Measurements from ENCODE around the gene LLGL1.

Gene LLGL1

DNA sequence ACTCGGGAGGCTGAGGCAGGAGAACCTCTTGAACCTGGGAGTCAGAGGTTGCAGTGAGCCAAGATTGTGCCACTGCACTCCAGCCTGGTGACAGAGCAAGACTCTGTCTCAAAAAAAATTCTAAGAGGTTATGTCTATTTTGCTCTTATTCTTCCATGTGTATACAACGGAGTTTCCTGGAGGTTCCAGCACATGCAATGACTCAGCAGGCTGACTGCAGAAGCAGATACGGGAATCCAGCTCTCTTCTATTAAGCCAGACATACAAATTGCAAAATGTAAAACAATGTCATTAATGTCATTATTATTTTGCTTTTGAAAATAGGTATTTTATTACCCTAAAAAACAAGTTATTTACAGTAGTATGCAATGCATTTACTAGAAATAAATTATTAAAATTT is 53.4 kb downstream of the LLGL1 start:
- no peak for DNase-seq

DNA sequence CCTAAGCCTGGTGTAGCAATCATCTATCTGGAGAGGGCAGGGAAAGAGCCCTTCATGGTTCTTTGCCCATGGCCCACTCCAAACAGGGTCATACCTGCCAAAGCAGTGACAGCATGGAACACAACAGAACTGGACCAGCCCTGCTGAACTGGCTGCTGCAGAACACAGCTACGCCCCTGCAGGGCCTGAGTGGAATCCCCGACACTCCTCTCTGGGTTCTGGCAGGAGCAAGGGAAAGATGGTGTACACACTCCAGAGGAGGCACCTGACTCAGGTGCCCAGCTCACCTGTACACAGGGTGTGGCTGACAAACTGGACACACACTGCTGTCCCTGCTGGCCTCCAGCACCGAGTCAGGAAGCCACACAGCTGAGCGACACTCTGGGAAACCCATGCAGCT is 54.8 kb downstream of the LLGL1 start:
- no peak for DNase-seq

DNA sequence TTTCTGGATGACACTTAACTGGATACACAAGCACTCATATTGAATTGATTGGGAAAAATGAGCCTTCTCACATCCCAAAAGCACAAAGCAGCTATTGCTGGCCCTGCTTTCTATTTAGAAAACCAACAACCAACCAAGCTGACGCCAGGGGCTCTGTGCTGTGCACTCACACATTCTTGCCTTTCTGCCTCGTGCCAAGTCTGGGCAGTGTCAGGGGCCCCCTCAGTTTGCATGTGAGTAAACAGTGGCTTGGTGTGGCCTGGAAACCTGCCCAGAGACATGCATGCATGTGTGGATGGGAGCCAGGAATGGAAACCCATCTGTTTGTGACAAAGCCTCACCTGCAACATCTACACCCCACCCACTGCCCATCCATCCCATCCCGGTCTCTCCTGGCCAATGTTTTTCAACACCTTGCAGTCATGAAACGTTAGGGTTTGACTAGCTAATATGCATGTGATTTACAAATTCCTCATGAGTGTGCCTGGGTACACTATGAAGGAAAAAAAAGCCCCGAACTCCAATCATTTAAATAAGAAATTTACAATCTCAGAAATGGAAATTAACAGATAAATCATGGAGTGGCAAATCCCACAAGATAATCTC is 55.4 kb downstream of the LLGL1 start:
- DNase-seq = no peak

DNA sequence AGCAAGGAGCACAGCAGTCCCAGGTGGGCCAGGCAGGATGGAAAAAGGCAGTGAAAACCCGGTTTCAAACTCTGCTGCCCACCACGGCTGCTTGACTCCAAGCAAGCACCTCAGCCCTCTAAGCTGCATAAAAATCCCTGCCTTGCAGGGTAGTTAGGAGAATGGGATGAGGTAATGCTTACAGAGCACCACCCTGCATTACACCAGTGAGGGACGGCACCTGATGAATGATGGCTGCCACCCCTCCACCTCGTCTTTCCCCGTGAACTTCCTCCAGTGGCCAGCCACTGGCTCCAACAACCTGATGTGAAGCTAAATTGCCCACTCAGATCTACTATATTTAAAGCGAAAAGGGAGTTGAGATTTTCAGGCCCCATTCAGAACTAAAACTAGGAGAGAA is 56.4 kb downstream of the LLGL1 start:
- DNase-seq = no peak

DNA sequence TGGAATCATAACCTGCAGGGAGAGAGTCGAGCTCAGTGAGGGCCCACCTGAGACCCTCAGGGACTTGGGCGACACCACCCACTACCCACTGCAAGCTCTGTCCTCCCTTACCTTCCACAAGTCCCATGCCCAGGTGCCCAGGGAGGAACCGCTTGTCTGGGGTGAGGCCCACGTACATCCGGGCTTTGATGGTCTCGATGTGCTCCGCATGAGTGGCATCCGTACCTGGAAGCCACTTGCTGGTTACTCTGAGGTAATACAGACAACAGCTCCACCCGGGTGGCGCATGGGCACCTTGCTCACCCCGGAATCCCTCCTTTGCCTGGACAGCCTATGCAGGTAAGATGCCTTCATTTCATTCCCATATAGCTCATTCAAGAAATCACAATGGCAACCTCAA is 59.9 kb downstream of the LLGL1 start:
- no peak for DNase-seq

DNA sequence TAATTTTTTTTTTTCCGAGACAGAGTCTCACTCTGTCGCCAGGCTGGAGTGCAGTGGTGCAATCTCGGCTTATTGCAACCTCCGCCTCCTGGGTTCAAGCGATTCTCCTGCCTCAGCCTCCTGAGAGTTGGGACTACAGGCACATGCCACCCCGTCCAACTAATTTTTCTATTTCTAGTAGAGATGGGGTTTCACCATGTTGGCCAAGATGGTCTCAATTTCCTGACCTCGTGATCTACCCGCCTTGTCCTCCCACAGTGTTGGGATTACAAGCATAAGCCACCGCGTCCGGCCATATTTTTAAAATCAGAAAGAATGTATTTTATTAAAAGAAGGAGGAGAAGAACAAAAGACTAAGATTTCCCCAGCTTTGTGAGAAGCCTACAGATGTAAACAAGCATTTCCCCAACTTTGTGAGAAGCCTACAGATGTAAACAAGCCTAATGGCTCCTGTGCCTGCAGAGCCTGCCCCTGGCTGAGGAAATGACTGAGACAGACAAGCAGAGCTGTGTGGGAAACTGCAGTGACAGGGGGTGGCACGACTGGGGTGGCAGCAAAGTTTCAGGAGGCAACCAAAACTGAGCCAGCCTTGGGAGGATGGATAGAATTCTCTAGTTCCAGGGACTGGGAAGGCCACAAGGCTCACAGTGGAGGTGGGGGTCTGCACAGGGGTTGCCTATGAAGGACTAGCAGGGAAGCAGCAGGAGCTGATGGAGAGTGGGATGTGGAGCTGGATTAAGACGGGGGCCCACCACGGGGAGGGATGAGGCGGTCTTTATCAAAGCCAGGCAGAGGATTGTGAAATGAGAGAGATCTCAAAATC is 66.5 kb downstream of the LLGL1 start:
- DNase-seq = no peak

Data from stimulated activated CD4-positive, alpha-beta T cell treated with anti-CD3 and anti-CD28 coated beads, Interleukin-2, amount 100 ng/mL, for 24 hours (primary cell).